Activated T-helper 9 cell treated with anti-CD3 and anti-CD28 coated beads, Interleukin-2, amount 50 U/mL, for 16 hours (primary cell): Measurements from ENCODE around the gene TRIM69.

ENCODE experiments used
- DNase-seq: peaks from one replicate; pipeline ENCODE4 v3.0.0-alpha.2; 2020; ENCODE audit warnings: low read depth

Gene TRIM69

GRCh38 chr15:44808557-44808956 lies 72.2 kb downstream of the TRIM69 start:
- DNase-seq, result no peak

- no peak for DNase-seq
These were observed 73.9 kb downstream of the TRIM69 start for GRCh38 chr15:44810237-44810636.

- DNase-seq, result no peak
These were observed 75.0 kb downstream of the TRIM69 start for GRCh38 chr15:44811337-44811736.

- no peak for DNase-seq
These were observed 75.7 kb downstream of the TRIM69 start for GRCh38 chr15:44812029-44812517.

GRCh38 chr15:44813231-44813630 lies 76.9 kb downstream of the TRIM69 start:
- DNase-seq, result no peak
